NB4 (cell line): Measurements from ENCODE around the gene PHKA1.
A peak's percentile ranks its signal among the peaks of the same experiment; 100 is the strongest.

ENCODE experiments used
- DNase-seq: peaks from one replicate; pipeline ENCODE4 v3.0.0; 2010; ENCODE audit warnings: low read depth
- H3K4me3 ChIP-seq: one replicate; pipeline ENCODE4 v1.5.1; 2011; ENCODE audit warnings: mild to moderate bottlenecking, low read depth, low read length, moderate library complexity
- CTCF ChIP-seq: IDR thresholded peaks from one replicate; pipeline ENCODE4 v1.5.1; 2012; ENCODE audit warnings: low read depth, low read length
- MYC ChIP-seq: IDR thresholded peaks from 2 replicates; pipeline ENCODE4 v1.6.1; 2011; ENCODE audit warnings: low read depth, low read length
- POLR2A ChIP-seq: IDR thresholded peaks from 2 replicates; pipeline ENCODE4 v1.6.1; 2011; ENCODE audit warnings: mild to moderate bottlenecking; ENCODE audit not compliant: insufficient read length; ENCODE audit errors: extremely low read depth
- TF ChIP-seq, protein P1 (sequence below): IDR thresholded peaks from 2 replicates; pipeline ENCODE4 v1.6.1; 2011; ENCODE audit warnings: low read depth, low read length

The PHKA1 gene

DNA sequence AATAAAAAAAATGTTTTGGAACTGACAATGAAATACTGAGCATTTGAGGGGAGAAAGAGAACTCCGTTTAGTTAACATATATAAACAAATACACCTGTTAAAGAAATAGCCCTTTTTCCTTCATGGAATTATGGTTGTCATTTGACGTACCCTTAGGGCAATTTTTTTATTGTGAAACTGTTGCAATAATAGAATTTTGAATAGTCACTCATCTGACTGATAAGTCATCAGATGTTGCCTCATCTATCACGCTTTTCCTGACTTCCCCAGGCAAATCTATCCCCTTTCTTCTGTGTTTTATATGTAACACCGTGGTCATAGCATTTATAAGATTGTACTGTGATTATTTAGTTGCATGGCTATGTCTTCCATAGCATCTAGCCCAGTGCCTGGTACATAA, 72.5 kb downstream of the PHKA1 start:
- no peak for DNase-seq
- TF ChIP-seq MYC (no peak), POLR2A (no peak), CTCF (no peak)
- TF ChIP-seq, protein P1, sequence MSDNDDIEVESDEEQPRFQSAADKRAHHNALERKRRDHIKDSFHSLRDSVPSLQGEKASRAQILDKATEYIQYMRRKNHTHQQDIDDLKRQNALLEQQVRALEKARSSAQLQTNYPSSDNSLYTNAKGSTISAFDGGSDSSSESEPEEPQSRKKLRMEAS = no peak
- H3K4me3 ChIP-seq = no peak overlapping the region

- no peak overlapping the region for H3K4me3 ChIP-seq
- TF ChIP-seq MYC = no peak
- DNase-seq = no peak
Measured at GRCh38 chrX:72635930-72636329, 78.2 kb downstream of the PHKA1 start.

DNA sequence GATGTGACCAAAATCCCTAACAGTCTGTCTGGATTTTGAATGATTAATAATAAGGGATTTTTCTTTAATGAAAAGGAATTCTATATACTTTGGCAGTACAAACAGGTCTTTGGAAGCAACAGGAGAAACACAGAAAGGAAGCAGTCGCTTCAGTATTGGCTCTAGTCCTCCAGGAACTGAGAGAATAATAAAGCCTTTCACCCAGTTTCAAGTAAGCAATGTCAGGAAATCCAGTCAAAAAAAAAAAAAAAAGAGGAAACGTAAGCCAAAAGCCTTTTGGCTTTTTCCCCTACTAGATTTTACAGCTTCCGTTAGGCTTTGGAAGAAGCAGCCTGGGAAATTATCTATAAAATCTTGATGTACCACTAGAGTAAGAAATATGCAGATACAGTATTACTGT, 79.8 kb downstream of the PHKA1 start:
- TF ChIP-seq POLR2A (no peak), CTCF (no peak)
- TF ChIP-seq, protein P1 = no peak
- no peak overlapping the region for H3K4me3 ChIP-seq
- no peak for DNase-seq

DNA sequence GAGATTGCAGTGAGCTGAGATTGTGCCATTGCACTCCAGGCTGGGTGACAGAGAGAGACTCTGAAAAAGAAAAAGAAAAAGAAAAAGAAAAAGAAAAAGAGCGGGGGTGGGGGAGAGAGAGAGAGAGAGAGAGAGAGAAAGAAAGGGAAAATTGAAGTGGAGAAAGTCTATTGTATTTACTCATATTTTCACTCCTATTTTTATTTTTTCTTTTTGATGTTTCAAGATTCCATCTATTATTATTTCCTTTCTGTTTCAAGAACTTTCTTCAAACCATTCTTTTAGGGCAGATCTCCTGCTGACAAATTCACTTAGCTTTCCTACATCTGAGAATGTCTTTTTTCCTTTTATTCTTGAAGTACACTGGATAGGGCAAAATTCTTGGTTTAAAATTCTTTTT, 83.9 kb downstream of the PHKA1 start:
- no peak overlapping the region for H3K4me3 ChIP-seq
- DNase-seq = no peak
- TF ChIP-seq, protein P1 = no peak
- TF ChIP-seq POLR2A = no peak
- no peak for TF ChIP-seq CTCF
- TF ChIP-seq MYC = no peak

GRCh38 chrX:72624194-72624593, 89.9 kb downstream of the PHKA1 start:
- DNase-seq = peak; percentile 15
- no peak overlapping the region for H3K4me3 ChIP-seq
- TF ChIP-seq MYC (no peak), POLR2A (no peak), CTCF (no peak)
- TF ChIP-seq, protein P1 = no peak

DNA sequence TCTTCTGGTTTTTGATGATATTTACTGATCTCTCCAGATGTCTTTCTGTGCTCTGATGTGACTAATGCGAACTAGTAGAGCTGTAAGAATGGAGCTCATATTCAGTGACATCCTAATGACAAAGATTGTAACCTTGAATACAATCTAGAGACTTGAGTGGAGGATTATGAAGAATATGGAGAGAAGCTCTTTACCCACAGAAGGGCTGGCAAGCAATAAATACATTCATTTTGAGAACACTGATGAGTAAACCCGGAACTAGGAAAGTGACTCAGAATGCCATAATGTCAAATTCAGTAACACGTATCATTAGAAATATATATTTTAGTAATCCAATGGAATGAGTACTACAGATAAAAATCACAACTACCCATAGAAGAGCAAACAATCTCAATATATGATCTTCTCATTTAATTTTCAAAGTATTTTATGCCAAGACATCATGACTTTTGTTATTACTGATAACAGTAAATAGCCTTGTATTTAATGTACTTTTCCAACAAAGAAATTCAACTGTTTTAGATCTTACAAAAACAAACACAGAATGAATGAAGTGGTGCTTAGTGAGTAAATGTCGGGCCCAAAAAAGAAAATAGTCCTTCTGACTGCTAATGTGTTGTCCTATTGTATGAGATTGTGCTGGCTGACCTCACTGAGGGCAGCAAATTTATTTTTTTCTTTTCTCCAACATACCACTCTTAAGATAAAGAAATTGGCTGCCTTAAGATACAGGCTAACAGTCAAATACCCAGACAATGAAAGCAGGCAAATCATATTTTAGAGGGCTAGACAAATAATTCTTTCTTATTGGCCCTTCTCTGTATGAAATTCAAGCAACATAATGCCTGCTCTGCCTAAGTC, 92.3 kb downstream of the PHKA1 start:
- H3K4me3 ChIP-seq = no peak overlapping the region
- no peak for DNase-seq
- TF ChIP-seq POLR2A (no peak), MYC (no peak), CTCF (no peak)
- TF ChIP-seq, protein P1 = no peak
